Cardiac fibroblast (primary cell): ENCODE results near the gene TNK2.

Experiments used
- DNase-seq, 2 donors: peaks; one replicate each; pipeline versions ENCODE4 v3.0.0 to v3.0.0-alpha.2; 2010; ENCODE audit warnings: low read depth in 2 of 2
- H3K4me3 ChIP-seq, 2 donors: replicated peaks in 1 of 2; 1 replicate in 1 of 2; 2 replicates in 1 of 2; pipeline ENCODE4 v1.5.1; 2011; ENCODE audit warnings: low read depth in 2 of 2, low read length in 2 of 2, mild to moderate bottlenecking in 2 of 2, moderate library complexity in 1 of 2
- CTCF ChIP-seq: IDR thresholded peaks from one replicate; pipeline ENCODE4 v1.5.1; 2011; ENCODE audit warnings: low read depth, mild to moderate bottlenecking, low read length, inconsistent platforms

Gene TNK2

GRCh38 chr3:195870937-195871336, 37.4 kb downstream of the TNK2 start:
- no peak for DNase-seq
- no peak for TF ChIP-seq CTCF
- H3K4me3 ChIP-seq: no peak overlapping the region

GRCh38 chr3:195870442-195870841, 37.9 kb downstream of the TNK2 start:
- no peak for DNase-seq
- no peak overlapping the region for H3K4me3 ChIP-seq
- no peak for TF ChIP-seq CTCF

DNA sequence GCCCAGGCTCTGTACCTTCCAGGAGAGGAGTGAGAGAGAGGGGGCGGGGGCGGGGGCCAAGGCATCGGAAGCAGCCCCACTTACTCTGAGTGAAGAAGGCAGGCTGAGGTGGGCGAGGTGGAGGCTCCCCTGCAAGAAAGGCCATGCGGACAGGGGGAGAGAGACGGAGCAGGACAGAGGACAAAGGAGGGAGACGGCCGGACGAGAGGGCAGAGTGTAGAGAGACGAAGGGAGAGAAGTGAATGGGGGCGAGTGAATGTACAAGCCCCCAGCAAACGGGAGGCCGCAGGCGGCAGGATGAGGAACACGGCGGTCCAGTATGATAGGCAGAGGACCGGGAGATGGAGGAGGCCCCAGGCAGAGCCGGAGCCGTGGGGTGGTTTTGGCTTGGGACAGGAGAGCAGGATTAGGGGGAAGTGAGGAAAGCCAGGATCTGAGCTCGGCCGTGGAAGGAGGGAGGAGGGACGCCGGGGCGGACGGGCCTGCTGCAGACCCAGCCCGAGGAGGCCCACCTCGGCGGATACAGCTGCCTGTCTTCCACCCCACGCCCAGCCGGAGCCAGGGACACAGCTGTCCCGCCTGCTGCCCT, 38.8 kb downstream of the TNK2 start:
- TF ChIP-seq CTCF: no peak
- H3K4me3 ChIP-seq: no peak overlapping the region
- DNase-seq: no peak

DNA sequence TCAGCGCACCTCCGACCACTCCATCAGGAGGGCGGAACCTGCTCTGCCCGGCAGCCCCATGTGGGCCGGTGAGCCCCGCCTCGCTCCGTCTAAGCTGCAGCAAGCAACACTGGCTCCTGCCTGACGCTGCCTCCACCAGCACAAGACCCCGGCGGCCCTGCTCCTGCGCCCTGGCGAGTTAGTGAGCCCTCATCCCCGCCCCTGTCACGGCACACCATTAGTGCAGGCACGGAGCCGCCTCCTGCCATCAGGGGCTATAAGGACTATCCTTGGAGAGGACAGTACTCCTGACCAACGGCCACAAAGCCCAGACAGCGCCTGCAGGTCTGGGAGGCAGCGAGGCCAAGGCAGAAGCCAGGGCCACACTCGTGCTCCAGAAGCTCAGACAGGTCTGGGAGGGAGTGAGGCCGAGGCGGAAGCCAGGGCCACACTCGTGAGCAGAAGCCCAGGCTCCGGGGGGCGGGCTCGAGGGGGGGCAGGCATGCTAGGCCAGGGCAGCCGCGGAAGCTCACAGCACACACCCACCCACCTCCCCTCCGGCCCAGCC, 39.4 kb downstream of the TNK2 start:
- H3K4me3 ChIP-seq: no peak overlapping the region
- no peak for DNase-seq
- no peak for TF ChIP-seq CTCF

GRCh38 chr3:195868336-195868865, 40.0 kb downstream of the TNK2 start:
- TF ChIP-seq CTCF: no peak
- H3K4me3 ChIP-seq: no peak overlapping the region
- no peak for DNase-seq

- no peak for DNase-seq
- no peak overlapping the region for H3K4me3 ChIP-seq
- TF ChIP-seq CTCF: no peak
These were observed 40.6 kb downstream of the TNK2 start for GRCh38 chr3:195867631-195868335.
